ENCODE data around the gene PDS5B.

PDS5B gene

DNA sequence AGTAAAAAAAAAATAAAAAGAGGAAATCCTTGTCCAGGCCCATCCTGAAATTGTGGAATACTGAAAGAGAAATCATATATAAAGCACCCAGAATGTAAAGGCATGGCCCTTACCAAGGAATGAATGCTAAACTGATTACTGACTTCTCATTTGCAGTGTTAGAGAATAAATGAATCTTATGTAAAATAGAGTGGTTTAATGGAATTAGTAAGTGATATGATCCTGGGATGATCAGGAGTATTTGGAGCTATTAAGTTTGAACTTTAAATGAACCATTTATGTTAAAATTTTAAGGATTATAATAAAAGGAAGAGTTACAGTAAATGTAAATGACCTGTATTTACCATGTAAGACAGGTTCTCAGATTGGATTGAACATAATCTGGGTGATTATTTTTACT lies 75.4 kb downstream of the PDS5B start:
- Histone ChIP-seq H4K20me1 (ENCODE audit: low read depth, low read length) (no peaks in the 10 kb centered on the region), H3K36me3 (ENCODE audit: low read length) (peaks cover 36% of the 10 kb centered on the region), H2AFZ (ENCODE audit: low read depth, low read length, severe bottlenecking) (no peak overlapping the region), H3K79me2 (ENCODE audit: insufficient read depth, low read length) (peaks cover 24% of the 10 kb centered on the region), H3K4me2 (ENCODE audit: low read depth, low read length, poor library complexity, severe bottlenecking) (no peak overlapping the region), H3K27me3 (ENCODE audit: low read length) (no peaks in the 10 kb centered on the region), H3K4me3 (ENCODE audit: insufficient read depth, low read length, poor library complexity, severe bottlenecking) (no peak overlapping the region), H3K9me2 (replicated peaks; ENCODE audit: insufficient read depth, low read length) (no peaks in the 10 kb centered on the region), H3K9me3 (ENCODE audit: insufficient read depth, low read length) (no peaks in the 10 kb centered on the region), H3F3A (ENCODE audit: insufficient read depth) (peaks cover 15% of the 10 kb centered on the region), H3K9ac (ENCODE audit: low read length) (no peak overlapping the region), H3K27ac (ENCODE audit: low read depth, low read length) (no peak overlapping the region)
- no peak for TF ChIP-seq EZH2phosphoT487 (conservative IDR thresholded peaks at IDR 0.05; ENCODE audit: low read length)
- TF ChIP-seq, protein P1, sequence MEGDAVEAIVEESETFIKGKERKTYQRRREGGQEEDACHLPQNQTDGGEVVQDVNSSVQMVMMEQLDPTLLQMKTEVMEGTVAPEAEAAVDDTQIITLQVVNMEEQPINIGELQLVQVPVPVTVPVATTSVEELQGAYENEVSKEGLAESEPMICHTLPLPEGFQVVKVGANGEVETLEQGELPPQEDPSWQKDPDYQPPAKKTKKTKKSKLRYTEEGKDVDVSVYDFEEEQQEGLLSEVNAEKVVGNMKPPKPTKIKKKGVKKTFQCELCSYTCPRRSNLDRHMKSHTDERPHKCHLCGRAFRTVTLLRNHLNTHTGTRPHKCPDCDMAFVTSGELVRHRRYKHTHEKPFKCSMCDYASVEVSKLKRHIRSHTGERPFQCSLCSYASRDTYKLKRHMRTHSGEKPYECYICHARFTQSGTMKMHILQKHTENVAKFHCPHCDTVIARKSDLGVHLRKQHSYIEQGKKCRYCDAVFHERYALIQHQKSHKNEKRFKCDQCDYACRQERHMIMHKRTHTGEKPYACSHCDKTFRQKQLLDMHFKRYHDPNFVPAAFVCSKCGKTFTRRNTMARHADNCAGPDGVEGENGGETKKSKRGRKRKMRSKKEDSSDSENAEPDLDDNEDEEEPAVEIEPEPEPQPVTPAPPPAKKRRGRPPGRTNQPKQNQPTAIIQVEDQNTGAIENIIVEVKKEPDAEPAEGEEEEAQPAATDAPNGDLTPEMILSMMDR (IDR thresholded peaks at IDR 0.05; ENCODE audit: insufficient read depth, low read length, poor library complexity, severe bottlenecking) = no peak

DNA sequence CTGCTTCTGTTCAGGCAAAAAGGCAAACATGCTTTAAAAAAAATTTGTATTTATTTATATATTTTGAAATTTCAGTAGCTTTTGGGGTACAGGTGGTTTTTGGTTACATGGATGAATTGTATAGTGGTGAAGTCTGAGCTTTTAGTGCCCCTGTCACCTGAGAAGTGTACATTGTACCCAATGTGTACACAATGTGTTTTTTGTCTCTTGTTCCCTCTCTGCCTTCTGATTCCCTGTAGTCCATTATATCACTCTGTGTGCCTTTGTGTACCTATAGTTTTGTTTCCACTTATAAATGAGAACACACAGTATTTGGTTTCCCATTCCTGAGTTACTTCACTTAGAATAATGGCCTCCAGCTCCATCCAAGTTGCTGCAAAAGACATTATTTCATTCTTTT lies 77.4 kb downstream of the PDS5B start:
- H4K20me1 ChIP-seq (ENCODE audit: low read depth, low read length) = no peaks in the 10 kb centered on the region
- H3K9ac ChIP-seq (ENCODE audit: low read length) = no peak overlapping the region
- H3K9me2 ChIP-seq (replicated peaks; ENCODE audit: insufficient read depth, low read length) = no peaks in the 10 kb centered on the region
- H3K4me2 ChIP-seq (ENCODE audit: low read depth, low read length, poor library complexity, severe bottlenecking) = no peak overlapping the region
- no peak overlapping the region for H2AFZ ChIP-seq (ENCODE audit: low read depth, low read length, severe bottlenecking)
- H3K27me3 ChIP-seq (ENCODE audit: low read length) = no peaks in the 10 kb centered on the region
- H3K9me3 ChIP-seq (ENCODE audit: insufficient read depth, low read length) = no peaks in the 10 kb centered on the region
- H3F3A ChIP-seq (ENCODE audit: insufficient read depth) = peaks cover 31% of the 10 kb centered on the region
- peaks cover 29% of the 10 kb centered on the region for H3K36me3 ChIP-seq (ENCODE audit: low read length)
- H3K79me2 ChIP-seq (ENCODE audit: insufficient read depth, low read length) = peaks cover 5% of the 10 kb centered on the region
- H3K27ac ChIP-seq (ENCODE audit: low read depth, low read length) = no peak overlapping the region
- TF ChIP-seq, protein P1 (IDR thresholded peaks at IDR 0.05; ENCODE audit: insufficient read depth, low read length, poor library complexity, severe bottlenecking) = no peak
- no peak for TF ChIP-seq EZH2phosphoT487 (conservative IDR thresholded peaks at IDR 0.05; ENCODE audit: low read length)
- H3K4me3 ChIP-seq (ENCODE audit: insufficient read depth, low read length, poor library complexity, severe bottlenecking) = no peak overlapping the region

GRCh38 chr13:32666990-32667571 lies 80.8 kb downstream of the PDS5B start:
- Histone ChIP-seq H3K4me3 (ENCODE audit: insufficient read depth, low read length, poor library complexity, severe bottlenecking) (no peak overlapping the region), H3K9me3 (ENCODE audit: insufficient read depth, low read length) (no peaks in the 10 kb centered on the region), H3F3A (ENCODE audit: insufficient read depth) (peaks cover 30% of the 10 kb centered on the region), H3K27me3 (ENCODE audit: low read length) (no peaks in the 10 kb centered on the region), H2AFZ (ENCODE audit: low read depth, low read length, severe bottlenecking) (no peak overlapping the region), H3K9ac (ENCODE audit: low read length) (no peak overlapping the region), H3K79me2 (ENCODE audit: insufficient read depth, low read length) (peaks cover 5% of the 10 kb centered on the region; the same call in 1 of the 2 replicates), H4K20me1 (ENCODE audit: low read depth, low read length) (no peaks in the 10 kb centered on the region), H3K27ac (ENCODE audit: low read depth, low read length) (no peak overlapping the region), H3K4me2 (ENCODE audit: low read depth, low read length, poor library complexity, severe bottlenecking) (no peak overlapping the region), H3K9me2 (replicated peaks; ENCODE audit: insufficient read depth, low read length) (no peaks in the 10 kb centered on the region), H3K36me3 (ENCODE audit: low read length) (peaks cover 30% of the 10 kb centered on the region)
- TF ChIP-seq EZH2phosphoT487 (conservative IDR thresholded peaks at IDR 0.05; ENCODE audit: low read length) = no peak
- TF ChIP-seq, protein P1 (IDR thresholded peaks at IDR 0.05; ENCODE audit: insufficient read depth, low read length, poor library complexity, severe bottlenecking) = no peak

Measured in SU-DHL-6 (cell line).